ENCODE measurements around the gene MAP3K5.
"Not testable (repeated sequence)": the region's sequence is repeated elsewhere in the genome, so short reads cannot be mapped to it uniquely, and the experiment has no call there.

Gene MAP3K5

DNA sequence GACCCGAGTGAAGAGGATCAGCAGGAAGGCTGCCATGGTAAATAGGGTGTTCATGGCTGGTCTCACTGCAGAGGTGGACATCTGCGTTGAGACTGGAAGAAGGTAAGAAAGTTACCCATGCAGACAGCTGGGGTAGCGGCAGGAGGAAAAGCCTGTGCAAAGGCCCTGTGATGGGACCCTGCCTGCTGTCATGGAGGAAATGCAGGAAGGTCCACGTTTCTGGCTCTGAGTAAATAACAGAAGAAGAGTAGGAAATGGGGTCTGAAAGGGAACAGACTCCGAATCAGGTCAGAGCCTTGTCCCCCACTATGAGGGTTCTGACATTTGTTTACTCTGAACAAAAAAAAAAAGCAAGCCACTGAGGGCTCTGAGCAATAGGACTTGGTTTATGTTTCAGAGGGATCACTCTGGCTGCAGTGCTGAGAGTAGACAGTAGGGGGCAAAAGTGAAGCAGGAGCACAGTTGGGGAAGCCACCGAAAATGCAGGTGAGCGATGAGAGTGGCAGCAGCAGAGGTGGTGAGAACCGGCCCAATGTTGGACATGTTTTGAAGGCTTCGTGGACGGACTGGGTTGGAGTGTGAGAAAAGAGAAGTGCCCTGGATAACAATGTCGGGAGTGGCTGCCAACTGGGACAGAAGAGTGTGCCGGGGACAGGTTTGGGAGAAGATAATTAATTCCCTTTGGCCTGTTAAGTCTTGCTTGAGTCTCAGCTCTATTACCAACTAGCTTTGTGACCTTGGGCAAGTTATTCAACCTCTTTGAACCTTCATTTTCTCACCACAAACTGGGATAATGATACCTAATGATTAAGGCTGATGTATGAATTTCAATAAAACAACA is 184.1 kb downstream of the MAP3K5 start:
- peak; percentile 68 for DNase-seq (ENCODE audit: low read depth)

DNA sequence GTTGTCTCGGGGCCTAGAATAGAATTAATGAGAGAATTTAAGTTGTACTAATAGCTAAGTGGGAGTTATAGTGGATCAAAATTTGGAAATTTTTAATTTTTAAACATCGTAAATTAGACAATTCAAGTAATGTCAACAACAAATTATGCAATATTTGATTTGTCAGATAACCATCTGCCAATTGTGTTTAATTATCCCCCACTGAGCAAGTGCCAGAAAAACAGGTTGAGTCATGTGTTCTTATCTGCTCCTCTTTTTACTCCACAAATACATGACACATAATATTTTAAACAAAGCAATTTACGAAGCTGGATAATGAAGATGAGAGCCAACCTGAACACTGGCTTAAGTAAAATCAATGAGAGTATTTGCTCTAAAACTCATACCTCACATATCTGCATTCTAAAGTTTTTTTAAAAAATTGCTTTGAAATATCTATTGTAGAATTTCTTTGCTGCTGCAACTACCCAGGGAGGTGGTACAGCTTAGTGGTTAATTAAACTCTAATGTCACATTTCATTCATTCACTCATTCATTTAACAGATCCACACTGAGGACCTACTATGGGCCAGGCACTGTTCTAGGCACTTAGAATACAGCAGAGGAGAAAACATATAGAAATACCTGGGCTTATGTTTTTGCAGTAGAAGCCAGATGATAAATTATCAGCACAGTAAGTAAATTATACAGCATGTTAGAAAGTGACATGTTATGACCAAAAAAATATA is 184.9 kb downstream of the MAP3K5 start:
- DNase-seq (ENCODE audit: low read depth) = no peak

DNA sequence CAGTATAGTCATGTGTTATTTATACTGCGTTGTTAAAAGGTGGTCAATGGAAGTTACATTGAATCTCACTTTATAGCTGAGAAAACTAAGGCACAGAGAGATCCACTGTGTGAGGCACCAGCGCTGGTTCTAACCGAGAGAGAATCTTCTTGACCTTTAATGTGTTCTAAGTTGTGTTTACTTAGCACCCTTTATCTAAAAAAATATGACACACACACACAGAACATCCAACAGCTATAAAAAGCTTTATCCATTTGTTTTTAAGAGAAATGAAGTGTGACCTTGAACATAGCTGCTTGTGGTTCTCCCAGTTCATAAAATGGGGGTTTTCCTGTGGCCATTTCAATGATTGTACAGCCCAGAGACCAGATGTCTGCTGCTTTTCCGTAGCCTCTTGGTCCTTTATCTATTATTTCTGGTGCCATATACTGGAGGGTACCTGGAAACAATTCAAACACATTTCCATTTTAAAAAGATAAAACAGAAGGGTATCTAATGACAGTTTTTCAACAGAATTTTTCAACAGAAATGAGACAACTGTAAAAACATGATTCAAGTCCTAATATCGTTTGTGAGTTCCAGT is 187.3 kb downstream of the MAP3K5 start:
- DNase-seq (ENCODE audit: low read depth) = no peak

DNA sequence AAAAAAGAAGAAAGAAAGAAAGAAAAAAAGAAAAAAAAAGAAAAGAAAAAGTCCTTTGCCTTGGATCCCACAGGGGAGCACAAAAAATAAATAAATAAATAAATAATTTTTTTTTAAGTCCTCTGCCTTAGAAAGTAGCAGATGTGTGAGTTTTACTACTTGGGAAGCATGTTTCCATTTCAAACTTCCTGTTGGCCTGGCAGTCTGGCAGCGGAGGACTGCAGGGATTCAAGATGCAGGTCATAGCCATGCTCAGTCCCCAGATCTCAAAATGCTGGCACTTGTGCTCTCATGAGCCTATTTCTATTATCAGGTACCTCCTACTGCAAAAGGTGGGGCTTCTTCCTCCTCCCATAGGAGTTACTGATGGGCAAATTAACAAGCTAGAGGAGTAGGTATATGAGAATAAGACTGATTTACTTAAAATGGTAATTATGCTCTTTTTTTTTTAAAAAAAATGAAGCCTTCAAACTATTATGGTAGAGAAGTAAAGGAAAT is 187.9 kb downstream of the MAP3K5 start:
- DNase-seq (ENCODE audit: low read depth) = no peak

DNA sequence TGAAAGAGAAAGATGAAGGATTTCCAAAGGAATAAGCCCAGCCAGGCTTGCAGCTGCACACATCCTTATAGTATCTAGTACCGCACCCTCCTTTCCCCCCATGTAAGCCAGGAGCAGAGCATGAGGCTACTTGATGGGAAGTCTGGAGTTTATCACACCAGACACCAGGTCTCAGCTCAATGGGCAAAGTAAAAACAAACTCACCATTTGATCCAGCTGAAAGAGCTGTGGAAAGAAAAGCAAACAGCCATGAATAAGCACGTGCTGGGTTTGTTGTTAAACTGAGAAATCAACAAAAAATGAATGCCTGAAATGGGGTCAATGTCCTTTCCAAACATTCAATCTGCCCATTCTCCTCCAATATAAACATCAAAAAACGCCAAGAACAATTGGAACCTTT is 191.5 kb downstream of the MAP3K5 start:
- DNase-seq (ENCODE audit: low read depth) = no peak

DNA sequence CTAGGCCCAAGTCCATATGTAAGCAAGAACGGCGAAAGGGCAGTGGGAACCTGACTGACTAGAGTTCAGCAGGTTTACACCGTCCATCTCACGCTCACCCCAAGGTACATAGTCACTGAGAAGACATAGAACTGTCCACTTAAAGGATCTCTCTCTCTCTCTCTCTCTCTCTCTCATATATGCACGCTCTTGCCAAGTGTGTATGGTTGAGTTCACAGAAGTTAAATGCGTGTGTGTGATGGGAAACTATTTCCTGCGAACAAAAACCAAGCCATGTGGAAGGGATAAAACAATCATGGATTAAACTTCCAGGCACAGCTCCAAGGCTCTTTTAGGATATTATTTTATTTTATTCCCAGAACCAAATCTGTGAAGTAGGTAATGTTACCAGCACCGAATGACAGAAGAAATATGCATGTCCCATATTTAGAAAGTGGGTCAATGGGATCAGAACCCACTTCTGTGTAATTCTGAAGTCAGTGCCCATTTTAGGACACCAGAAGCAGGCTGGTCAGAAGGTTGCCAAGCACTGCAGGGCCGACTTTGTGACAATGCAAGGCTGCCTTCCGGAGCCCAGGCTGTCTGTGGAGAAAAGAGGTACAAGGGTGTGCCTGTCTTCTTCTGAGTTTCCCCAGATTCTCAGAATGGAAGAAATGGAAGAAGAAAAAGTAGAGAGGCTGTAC is 192.8 kb downstream of the MAP3K5 start:
- no peak for DNase-seq (ENCODE audit: low read depth)

DNA sequence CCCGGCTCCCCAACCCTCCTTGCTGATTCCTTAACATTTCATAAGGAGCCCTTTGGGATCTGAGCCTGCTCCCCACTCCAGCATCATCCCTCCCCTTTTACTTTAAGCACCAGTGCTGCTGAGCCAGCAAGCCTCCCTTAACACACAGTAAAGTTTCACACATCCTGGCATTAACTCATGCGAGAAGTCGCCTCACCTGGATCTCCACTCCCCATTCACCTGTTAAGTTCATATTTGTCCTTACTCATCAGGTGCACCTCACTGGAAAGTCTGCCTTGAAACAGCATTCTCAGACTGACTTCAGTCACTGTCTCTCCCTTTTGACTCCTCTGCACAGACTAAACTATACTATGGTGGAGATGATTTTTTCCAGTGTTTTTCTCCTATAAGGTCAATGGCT is 194.2 kb downstream of the MAP3K5 start:
- DNase-seq (ENCODE audit: low read depth) = no peak

DNA sequence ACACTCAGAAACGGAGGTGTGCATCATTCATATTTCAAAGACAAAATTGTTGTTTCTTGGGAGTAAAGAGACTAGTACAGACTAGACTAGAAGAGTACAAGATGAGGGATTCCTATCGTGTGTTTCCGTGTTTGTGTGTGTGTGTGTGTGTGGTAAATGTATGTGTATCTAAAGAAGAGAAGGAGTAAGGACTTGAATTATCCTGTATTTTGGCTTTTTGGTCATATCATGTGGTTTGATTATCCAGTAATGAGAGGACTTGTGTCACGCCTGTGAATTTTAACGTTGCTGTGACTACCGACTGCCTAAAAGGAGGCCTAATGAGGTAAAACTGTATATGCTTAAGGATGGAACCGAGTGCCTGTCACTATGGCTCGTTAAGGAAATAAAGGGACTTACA is 197.6 kb downstream of the MAP3K5 start:
- DNase-seq (ENCODE audit: low read depth) = no peak

DNA sequence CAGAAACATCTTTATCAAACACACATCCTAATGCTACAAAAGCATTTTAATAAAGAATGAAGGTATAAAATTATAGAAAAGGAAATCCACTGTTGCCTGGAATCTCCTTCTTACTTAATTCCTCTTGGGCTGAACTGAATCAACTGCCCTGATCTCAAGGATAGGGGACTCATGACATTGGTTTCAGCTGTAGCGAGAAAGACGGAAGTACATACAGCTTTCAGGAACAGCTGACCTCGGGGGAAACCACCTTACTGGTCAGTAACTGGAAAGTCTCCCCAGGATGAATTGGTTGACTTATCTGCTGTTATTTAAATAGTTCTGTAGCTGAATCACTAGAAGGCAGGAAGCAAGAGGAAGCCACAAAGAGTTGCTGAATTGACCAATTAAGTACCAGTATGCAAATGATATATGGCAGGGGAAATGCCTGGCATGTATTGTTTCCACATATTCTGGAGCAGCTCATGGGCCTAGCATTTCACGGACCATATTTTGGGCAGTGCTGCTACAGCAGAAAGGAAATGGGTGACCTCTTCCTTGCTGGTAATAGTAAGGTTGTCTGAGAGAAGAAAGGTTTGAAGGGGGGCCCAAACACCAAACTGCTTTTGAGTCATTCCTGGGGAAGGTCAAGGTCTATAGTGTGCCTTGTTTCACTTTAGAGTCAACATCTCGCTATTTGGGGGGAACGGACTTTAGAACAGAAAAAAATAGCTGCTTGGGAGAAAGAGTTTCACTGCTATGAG is 198.4 kb downstream of the MAP3K5 start:
- peak; percentile 30 for DNase-seq (ENCODE audit: low read depth)

DNA sequence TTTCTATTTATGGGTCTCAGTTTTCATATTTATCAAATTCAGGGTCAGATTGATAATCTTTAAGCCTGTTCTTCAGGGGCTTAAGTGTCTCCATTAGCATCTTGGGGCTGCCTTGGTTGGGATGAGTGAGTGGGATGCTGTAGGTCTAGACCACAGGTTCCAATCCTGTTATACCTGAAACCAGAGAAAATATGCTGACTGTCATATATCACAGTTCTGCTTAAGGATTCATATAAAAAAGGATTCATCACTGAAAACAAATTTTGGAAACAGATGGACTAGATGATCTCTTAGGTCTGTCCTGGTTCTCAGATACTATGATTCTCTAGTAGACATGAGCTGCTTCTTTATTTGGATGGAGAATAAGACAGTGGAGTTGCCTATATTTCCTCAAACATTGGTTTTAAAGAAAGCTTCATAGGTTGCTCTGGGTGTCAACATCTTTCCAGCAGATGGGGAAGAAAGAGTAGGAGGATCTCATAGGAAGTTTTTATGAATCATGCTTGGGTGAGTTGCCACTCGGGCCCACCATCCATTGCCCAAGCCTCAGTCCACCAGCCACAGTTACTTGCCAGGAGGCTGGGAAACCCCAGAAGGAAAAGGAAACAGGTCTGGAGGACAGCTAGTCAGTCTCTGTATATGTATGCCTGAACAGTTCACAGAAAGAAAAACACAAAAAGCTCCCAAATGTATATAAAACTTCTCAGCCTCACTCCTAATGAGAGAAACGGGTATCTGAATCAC is 199.2 kb downstream of the MAP3K5 start:
- DNase-seq (ENCODE audit: low read depth) = no peak

DNA sequence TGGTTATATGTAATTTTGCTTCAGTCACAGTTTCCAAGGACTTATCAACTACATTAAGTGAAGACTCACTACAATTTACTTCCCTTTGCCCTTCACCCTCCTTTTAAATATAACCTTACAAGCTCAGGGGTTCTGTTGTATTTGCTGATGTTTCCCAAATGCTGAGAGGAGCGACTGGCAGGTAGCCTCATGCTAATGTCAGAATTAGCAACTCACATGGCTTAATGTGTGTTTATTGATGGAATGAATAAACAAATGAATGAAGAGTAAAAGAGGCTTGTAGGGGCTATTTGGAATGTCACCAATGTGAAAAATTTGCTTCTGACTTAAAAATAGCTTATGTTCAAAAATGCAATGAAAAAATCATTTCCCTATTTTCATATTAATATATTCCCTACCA is 200.7 kb downstream of the MAP3K5 start:
- DNase-seq (ENCODE audit: low read depth) = no peak

DNA sequence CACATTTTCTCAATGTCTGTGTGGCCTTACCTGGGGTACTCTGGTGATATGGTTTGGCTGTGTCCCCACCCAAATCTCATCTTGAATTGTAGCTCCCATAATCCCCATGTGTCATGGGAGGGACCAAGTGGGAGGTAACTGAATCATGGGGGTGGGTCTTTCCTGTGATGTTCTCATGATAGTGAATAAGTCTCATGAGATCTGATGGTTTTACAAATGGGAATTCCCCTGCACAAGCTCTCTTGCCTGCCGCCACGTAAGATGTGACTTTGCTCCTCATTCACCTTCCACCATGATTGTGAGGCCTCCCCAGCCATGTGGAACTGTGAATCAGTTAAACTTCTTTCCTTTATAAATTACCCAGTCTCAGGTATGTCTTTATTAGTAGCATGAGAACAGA is 201.4 kb downstream of the MAP3K5 start:
- DNase-seq (ENCODE audit: low read depth) = not testable (repeated sequence)

DNA sequence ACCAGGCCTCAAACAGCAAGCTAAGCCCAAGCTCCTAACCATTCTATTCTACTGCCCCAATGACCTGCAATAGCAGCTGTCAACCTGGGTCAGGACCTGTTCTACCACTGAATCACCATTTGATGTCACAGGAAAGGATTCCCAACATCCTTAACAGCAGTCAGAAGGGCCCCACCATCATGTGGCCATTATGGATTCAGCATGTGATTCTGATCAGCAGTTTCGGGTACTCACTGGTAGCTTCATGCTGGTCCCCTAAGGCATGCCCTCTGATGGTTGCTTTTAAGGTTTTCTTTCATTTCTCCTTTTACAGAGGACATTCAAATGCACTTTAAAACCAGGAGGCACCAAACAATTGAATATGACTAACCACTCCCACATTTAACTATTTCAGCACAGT is 204.8 kb downstream of the MAP3K5 start:
- no peak for DNase-seq (ENCODE audit: low read depth)

DNA sequence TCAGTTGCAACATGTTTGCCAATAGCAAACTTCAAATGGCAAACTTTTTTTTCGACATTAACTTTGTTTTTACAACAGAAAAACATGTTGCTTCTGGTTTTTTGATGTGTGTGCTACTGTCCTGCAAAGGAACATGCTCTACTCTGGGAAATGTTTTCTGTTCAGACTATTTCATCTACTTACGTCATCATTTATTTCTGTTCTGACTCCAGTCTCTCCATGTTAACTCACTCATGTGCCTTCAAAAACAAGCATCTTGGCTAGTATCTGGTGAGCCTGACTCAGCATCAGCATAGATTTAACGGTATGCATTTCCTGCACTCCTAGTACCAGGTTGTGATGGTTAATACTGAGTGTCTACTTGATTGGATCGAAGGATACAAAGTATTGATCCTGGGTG is 206.0 kb downstream of the MAP3K5 start:
- no peak for DNase-seq (ENCODE audit: low read depth)

DNA sequence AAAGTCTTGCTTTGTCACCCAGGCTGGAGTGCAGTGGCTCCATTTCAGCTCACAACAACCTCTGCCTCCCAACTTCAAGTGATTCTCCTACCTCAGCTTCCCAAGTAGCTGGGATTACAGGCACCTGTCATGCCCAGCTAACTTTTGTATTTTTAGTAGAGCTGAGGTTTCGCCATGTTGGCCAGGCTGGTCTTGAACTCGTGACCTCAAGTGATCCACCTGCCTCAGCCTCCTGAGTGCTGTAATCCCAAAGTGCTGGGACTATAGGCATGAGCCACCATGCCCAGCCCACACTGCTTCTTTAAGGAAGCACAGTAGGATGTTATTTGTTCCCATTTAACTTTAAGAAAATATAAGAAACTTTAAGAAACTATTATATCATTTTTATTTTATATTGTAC is 206.8 kb downstream of the MAP3K5 start:
- not testable (repeated sequence) for DNase-seq (ENCODE audit: low read depth)

DNA sequence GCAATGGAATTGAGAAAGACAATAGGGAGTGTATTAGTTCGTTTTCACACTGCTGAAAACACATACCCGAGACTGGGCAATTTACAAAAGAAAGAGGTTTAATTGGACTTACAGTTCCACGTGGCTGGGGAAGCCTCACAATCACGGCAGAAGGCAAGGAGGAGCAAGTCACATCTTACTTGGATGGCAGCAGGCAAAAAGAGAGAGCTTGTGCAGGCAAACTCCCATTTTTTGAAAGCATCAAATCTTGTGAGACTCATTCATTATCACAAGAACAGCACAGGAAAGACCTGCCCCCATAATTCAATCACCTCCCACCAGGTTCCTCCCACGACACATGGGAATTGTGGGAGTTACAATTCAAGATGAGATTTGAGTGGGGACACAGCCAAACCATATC is 208.0 kb downstream of the MAP3K5 start:
- DNase-seq (ENCODE audit: low read depth) = not testable (repeated sequence)

DNA sequence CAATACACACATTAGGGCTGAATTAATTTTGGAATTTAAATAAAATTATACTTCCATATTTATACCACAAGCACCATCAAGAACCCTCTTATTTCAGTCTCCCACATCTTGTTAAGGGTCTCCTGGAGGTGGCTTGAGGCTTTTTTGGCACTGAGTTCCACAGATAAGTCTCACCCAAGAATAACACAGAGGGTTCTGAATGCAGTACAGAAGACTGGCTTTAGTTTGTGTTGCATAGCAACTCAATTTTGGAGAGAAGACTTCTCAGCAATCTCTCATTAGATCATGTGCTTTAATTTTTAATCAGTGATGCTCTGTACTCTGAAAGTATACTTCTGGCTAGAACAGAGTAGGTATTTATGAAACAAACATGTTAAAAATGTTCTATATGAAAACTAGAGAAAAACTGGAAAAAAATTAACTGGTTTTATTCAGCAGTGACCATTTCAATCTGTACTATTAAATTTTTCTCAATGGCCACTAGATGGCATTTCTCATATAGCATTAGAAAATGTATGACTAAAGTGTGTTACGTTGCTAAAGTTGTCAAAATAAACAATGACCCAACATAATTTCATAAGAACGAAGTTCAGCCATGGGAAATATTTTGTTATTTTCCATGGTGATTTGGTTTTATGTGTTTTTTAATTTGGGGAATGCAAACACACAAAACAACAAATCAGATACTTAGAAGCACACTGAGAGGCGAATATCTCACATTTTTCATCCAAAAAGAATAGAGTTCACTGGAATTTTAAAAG is 209.4 kb downstream of the MAP3K5 start:
- DNase-seq (ENCODE audit: low read depth) = no peak

DNA sequence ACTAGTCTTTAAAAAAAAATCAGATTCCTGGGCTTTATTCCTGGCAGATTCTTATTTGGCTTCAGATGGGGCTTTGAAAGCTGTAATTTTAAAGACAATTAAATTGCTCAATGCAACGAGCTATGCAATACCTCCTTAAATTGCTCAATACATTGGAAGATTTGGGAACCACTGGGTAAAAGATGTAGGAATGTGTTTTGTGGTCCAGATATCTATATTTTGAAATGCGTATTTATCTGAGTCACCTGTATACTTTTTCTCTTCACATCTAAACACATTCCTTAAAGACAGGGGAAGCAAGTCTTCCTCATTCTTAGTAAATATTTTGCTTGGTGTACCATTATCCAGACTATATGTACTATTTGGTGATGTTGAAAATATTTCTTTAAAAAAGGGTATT is 212.5 kb downstream of the MAP3K5 start:
- DNase-seq (ENCODE audit: low read depth) = no peak

DNA sequence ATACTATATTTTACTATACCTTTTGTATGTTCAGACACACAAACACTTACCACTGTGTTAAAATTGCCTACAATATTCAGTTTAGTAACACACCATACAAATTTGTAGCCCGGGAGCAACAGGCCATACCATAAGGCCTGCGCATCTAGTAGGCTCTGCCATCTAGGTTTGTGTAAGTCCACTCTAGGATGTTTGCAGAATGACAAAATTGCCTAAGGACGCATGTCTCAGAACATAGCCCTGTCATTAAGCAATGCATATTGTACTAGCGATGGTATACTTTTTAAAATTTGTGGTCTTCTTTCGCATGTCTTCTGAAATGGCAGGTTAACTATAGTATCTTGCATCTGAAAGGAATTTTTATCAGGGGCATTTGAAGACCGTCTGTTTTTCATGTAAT is 215.5 kb downstream of the MAP3K5 start:
- DNase-seq (ENCODE audit: low read depth) = no peak

DNA sequence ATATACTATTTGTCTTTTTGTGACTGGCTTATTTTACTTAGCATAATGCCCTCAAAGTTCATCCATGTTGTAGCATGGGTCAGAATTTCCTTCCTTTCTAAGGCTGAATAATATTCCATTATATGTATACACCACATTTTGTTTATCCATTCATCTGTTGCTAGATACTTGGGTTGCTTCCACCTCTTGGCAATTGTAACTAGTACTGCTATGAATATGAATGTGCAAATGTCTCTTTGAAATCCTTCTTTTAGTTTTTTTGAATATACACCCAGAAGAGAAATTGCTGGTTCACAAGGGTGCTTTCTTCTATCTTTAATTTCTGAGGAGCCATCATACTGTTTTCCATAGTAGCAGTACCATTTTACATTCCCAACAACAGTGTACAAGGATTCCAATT is 220.8 kb downstream of the MAP3K5 start:
- no peak for DNase-seq (ENCODE audit: low read depth)
